Stomach (tissue), 9 donors: ENCODE measurements around the gene PHRF1. TPM values are rescaled to one million over a fixed set of nuclear protein-coding genes. Genes with fewer than 3 reads are reported as not detected.
A peak's percentile ranks its signal among the peaks of the same experiment; 100 is the strongest.

ENCODE experiments used
- DNase-seq, 2 donors: peaks; one replicate each; pipeline versions ENCODE4 v3.0.0 to v3.0.0-alpha.2; 2013 to 2019
- H3K27ac ChIP-seq, 5 donors: fragments of 200-600 bp in 4 of 5; sonication (generic) in 4 of 5; one replicate each; pipeline ENCODE4 v1.5.1; 2013 to 2019; ENCODE audit warnings: mild to moderate bottlenecking in 1 of 5, moderate library complexity in 1 of 5
- H3K27me3 ChIP-seq, 3 donors: fragments of 200-600 bp; sonication (generic); one replicate each; pipeline ENCODE4 v1.5.1; 2017 to 2019; ENCODE audit warnings: mixed run types in 1 of 3
- H3K36me3 ChIP-seq, 4 donors: fragments of 200-600 bp; sonication (generic); 1 replicate in 3 of 4; 2 replicates in 1 of 4; pipeline ENCODE4 v1.5.1; 2016 to 2019
- H3K4me1 ChIP-seq, 4 donors: fragments of 200-600 bp; sonication (generic); one replicate each; pipeline ENCODE4 v1.5.1; 2016 to 2019
- H3K4me3 ChIP-seq, 4 donors: fragments of 200-600 bp; sonication (generic) in 3 of 4; one replicate each; pipeline ENCODE4 v1.5.1; 2016 to 2019; ENCODE audit warnings: mild to moderate bottlenecking in 1 of 4
- H3K9me3 ChIP-seq, 4 donors: fragments of 200-600 bp; sonication (generic); one replicate each; pipeline ENCODE4 v1.5.1; 2016 to 2019
- CTCF ChIP-seq, 7 experiments: fragments of 450-650 bp in 4 of 7; fragments of 200-600 bp in 3 of 7; sonication (generic) in 3 of 7; IDR thresholded peaks; one replicate each; pipeline ENCODE4 v1.5.1; 2016 to 2019; ENCODE audit warnings: antibody characterized with exemption in 7 of 7, control low read depth in 2 of 7, mild to moderate bottlenecking in 1 of 7
- EP300 ChIP-seq: sonication (generic); formaldehyde crosslinking; IDR thresholded peaks from one replicate; pipeline ENCODE4 v1.6.1; 2017; ENCODE audit warnings: antibody characterized with exemption
- POLR2A ChIP-seq, 4 donors: fragments of 450-650 bp; IDR thresholded peaks; one replicate each; pipeline ENCODE4 v1.6.1; 2016; ENCODE audit warnings: antibody characterized with exemption in 4 of 4, control low read depth in 2 of 4, mild to moderate bottlenecking in 1 of 4, moderate library complexity in 1 of 4
- POLR2AphosphoS5 ChIP-seq, 3 donors: sonication (generic); formaldehyde crosslinking; IDR thresholded peaks; one replicate each; pipeline ENCODE4 v1.6.1; 2016; ENCODE audit warnings: antibody characterized with exemption in 3 of 3
- WGBS, 5 donors: extraction: QIAGEN DNeasy Blood & Tissue Kit in 3 of 5; methylation state at CpG; one replicate each; pipeline versions ENCODE4 v1.1.5 to v1.1.7; 2013 to 2018; 5-methylcytosine and 5-hydroxymethylcytosine counted together
- intact Hi-C: fragments of 100-400 bp; cut with DNase I; formaldehyde crosslinking; loops from one replicate; pipeline ENCODE4 v1.15.1; 2023; ENCODE audit warnings: low total_unique reads
- polyA plus RNA-seq, 3 donors: library from polyadenylated mRNA; stranded (reverse); fragments of 200-250 nt; gene quantifications; one replicate each; pipeline ENCODE4 v1.2.3, GENCODE V29; 2013
- total RNA-seq, 5 donors: library from RNA; depleted of rRNA; stranded (reverse); fragments of >200 nt; gene quantifications; one replicate each; pipeline versions ENCODE4 v1.1.0 to v1.2.3, GENCODE V29; 2014 to 2016
- donor health status: healthy with polysubstance abuse.
- donor health status: Bipolar disorder and iron deficiency.
- donor health status: healthy.

Gene PHRF1
- total and polyA plus RNA-seq, 8 donors = 7.9 to 60.8 (median 19.5) TPM

GRCh38 chr11:576811-577610, 741 bp downstream of the PHRF1 start:
- no peak for TF ChIP-seq CTCF (IDR thresholded peaks at IDR 0.05)
- TF ChIP-seq EP300 = no peak
- no peak for TF ChIP-seq POLR2A (IDR thresholded peaks at IDR 0.05)
- TF ChIP-seq POLR2AphosphoS5 (IDR thresholded peaks at IDR 0.05) = no peak
- peak in 1 of 2 donors; percentile 35 for DNase-seq
- 2 to 7% (median 4%) methylated on average over 16 to 42 of the region's 48 CpGs for WGBS, 5 donors
- intact Hi-C loops = no loop called here
- Histone ChIP-seq H3K36me3 (peaks cover 4 to 8% (median 7%) of the 10 kb centered on the region in 4 donors), H3K4me3 (peak overlapping the region; percentile 71 to 98 (median 78)), H3K9me3 (no peaks in the 10 kb centered on the region), H3K27me3 (peaks cover 0 to 12% (median 4%) of the 10 kb centered on the region in 3 donors), H3K4me1 (peaks cover 42 to 72% (median 60%) of the 10 kb centered on the region in 4 donors), H3K27ac (peak overlapping the region; percentile 91 to 94 (median 93))

GRCh38 chr11:577611-577894, 1.3 kb downstream of the PHRF1 start:
- Histone ChIP-seq H3K4me1 (peaks cover 42 to 72% (median 60%) of the 10 kb centered on the region in 4 donors), H3K27ac (peak overlapping the region in 2 of 5 donors; percentile 93 to 94)
- intact Hi-C loops = no loop called here

GRCh38 chr11:578276-579035, 2.2 kb downstream of the PHRF1 start:
- peaks cover 18 to 23% (median 22%) of the 10 kb centered on the region in 4 donors for H3K36me3 ChIP-seq
- no peak for DNase-seq
- WGBS, 5 donors = 50 to 66% (median 58%) methylated on average over 17 to 21 of the region's 21 CpGs

More at GRCh38 chr11:577611-577894, 1.3 kb downstream of the PHRF1 start:
- no peak for TF ChIP-seq POLR2AphosphoS5 (IDR thresholded peaks at IDR 0.05)
- no peak for TF ChIP-seq EP300
- no peak for TF ChIP-seq POLR2A (IDR thresholded peaks at IDR 0.05)
- no peak for TF ChIP-seq CTCF (IDR thresholded peaks at IDR 0.05)
- Histone ChIP-seq H3K36me3 (peaks cover 9 to 14% (median 13%) of the 10 kb centered on the region in 4 donors), H3K9me3 (no peaks in the 10 kb centered on the region), H3K4me3 (peak overlapping the region; percentile 71 to 98 (median 78)), H3K27me3 (peaks cover 0 to 12% (median 4%) of the 10 kb centered on the region in 3 donors)
- no peak for DNase-seq
- WGBS, 5 donors = 29 to 51% (median 36%) methylated on average over 6 of the region's 6 CpGs

More at GRCh38 chr11:578276-579035, 2.2 kb downstream of the PHRF1 start:
- Histone ChIP-seq H3K4me1 (peaks cover 42 to 72% (median 60%) of the 10 kb centered on the region in 4 donors), H3K27me3 (peaks cover 0 to 12% (median 4%) of the 10 kb centered on the region in 3 donors), H3K27ac (no peak overlapping the region), H3K4me3 (peak overlapping the region in 2 of 4 donors; percentile 82 to 98), H3K9me3 (no peaks in the 10 kb centered on the region)
- intact Hi-C loops = no loop called here
- TF ChIP-seq POLR2AphosphoS5 (IDR thresholded peaks at IDR 0.05) (no peak), CTCF (IDR thresholded peaks at IDR 0.05) (no peak), POLR2A (IDR thresholded peaks at IDR 0.05) (no peak), EP300 (no peak)
